Calu3 (cell line): ENCODE data around the gene RASD2. TPM values are rescaled to one million over a fixed set of nuclear protein-coding genes. Genes with fewer than 3 reads are reported as not detected.
A peak's percentile ranks its signal among the peaks of the same experiment; 100 is the strongest.

ENCODE experiments used
- BruUV-seq: library from RNA; stranded (reverse); fragments of 400-500 nt; replicated peaks from 2 replicates; lab custom pipeline; 2021; lab: Mats Ljungman, UMichigan
- CTCF ChIA-PET: fragments of 300-600 bp; sonication (Branson Sonifier 250); formaldehyde crosslinking; loops from one replicate; lab custom pipeline; 2022; ENCODE audit warnings: antibody characterized with exemption; lab: Charles Lee
- DNase-seq: peaks from one replicate; pipeline ENCODE4 v3.0.0; 2022
- H3K27ac Mint-ChIP-seq: one replicate; pipeline ENCODE4 v1.8.0; 2022; ENCODE audit warnings: mixed read lengths; ENCODE audit not compliant: unreplicated experiment
- H3K27me3 Mint-ChIP-seq: one replicate; pipeline ENCODE4 v1.8.0; 2022; ENCODE audit warnings: mixed read lengths; ENCODE audit not compliant: unreplicated experiment
- H3K36me3 Mint-ChIP-seq: one replicate; pipeline ENCODE4 v1.8.0; 2022; ENCODE audit warnings: mild to moderate bottlenecking, moderate library complexity, mixed read lengths; ENCODE audit not compliant: insufficient read depth, unreplicated experiment
- H3K4me1 Mint-ChIP-seq: one replicate; pipeline ENCODE4 v1.8.0; 2022; ENCODE audit warnings: mild to moderate bottlenecking, low read depth, mixed read lengths; ENCODE audit not compliant: unreplicated experiment
- H3K4me3 Mint-ChIP-seq: one replicate; pipeline ENCODE4 v1.8.0; 2022; ENCODE audit warnings: mild to moderate bottlenecking, low read depth, moderate library complexity, mixed read lengths; ENCODE audit not compliant: unreplicated experiment
- H3K9me3 Mint-ChIP-seq: one replicate; pipeline ENCODE4 v1.8.0; 2022; ENCODE audit warnings: low read depth, mixed read lengths; ENCODE audit not compliant: unreplicated experiment
- intact Hi-C: fragments of 100-400 bp; cut with micrococcal nuclease; formaldehyde crosslinking; loops from one replicate; pipeline ENCODE4 v1.10.0; 2022; ENCODE audit not compliant: unreplicated experiment
- total RNA-seq: library from RNA; stranded (reverse); gene quantifications from 2 replicates; pipeline ENCODE4 v1.2.3, GENCODE V29; 2022
- TF ChIP-seq, protein P1 (sequence below): fragments of 200-600 bp; IDR thresholded peaks from one replicate; pipeline ENCODE4 v1.8.0; 2022; ENCODE audit warnings: antibody characterized with exemption; ENCODE audit not compliant: unreplicated experiment

Gene RASD2
- total RNA-seq, 1 experiment from 2014 or later: 0.14 TPM

DNA sequence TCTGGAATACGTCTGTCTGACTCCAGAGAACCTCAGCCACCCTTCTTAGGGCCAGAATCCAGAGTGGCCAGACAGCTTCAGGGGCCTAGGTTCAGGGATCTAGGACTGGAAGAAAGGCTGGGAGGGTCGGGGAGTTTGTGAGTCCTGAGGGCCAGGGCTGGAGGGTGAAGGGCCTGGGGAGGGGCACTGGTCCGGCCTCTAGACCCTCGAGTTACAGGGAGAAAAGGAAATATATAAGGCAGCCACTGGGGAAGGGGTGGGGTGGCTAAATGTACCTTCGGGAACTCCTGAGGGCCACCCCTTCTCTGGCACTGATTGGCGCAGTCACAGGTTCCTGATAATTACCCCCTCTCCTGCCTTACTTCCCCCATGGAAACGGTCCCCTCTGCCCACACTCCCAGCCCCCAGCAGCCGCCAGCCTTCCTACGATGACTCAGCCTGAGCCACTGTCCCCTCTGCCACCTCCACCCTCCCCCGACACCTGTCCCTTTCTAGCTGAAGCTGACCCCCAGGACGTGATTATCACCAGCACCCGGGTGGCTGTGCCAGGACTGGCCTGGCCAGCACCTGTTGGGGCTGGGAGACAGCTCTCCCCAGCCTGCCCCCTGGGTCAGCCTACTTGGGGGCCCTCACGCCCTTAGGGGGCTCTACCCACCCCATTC lies 50.1 kb downstream of the RASD2 start:
- no peaks in the 10 kb centered on the region for H3K27me3 Mint-ChIP-seq
- H3K27ac Mint-ChIP-seq: peak overlapping the region; percentile 87
- intact Hi-C loops: no loop called here
- BruUV-seq: no TSS peak
- H3K4me3 Mint-ChIP-seq: no peak overlapping the region
- H3K9me3 Mint-ChIP-seq: no peaks in the 10 kb centered on the region
- CTCF ChIA-PET: interaction anchor here (0.7 kb wide), 2 partner anchors 43 to 482 kb away, joined by 4 to 5 read pairs; no protein-coding TSS in a partner anchor
- DNase-seq: peak; percentile 66
- TF ChIP-seq, protein P1, sequence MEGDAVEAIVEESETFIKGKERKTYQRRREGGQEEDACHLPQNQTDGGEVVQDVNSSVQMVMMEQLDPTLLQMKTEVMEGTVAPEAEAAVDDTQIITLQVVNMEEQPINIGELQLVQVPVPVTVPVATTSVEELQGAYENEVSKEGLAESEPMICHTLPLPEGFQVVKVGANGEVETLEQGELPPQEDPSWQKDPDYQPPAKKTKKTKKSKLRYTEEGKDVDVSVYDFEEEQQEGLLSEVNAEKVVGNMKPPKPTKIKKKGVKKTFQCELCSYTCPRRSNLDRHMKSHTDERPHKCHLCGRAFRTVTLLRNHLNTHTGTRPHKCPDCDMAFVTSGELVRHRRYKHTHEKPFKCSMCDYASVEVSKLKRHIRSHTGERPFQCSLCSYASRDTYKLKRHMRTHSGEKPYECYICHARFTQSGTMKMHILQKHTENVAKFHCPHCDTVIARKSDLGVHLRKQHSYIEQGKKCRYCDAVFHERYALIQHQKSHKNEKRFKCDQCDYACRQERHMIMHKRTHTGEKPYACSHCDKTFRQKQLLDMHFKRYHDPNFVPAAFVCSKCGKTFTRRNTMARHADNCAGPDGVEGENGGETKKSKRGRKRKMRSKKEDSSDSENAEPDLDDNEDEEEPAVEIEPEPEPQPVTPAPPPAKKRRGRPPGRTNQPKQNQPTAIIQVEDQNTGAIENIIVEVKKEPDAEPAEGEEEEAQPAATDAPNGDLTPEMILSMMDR: no peak
- H3K4me1 Mint-ChIP-seq: peaks cover 52% of the 10 kb centered on the region
- peaks cover 5% of the 10 kb centered on the region for H3K36me3 Mint-ChIP-seq

DNA sequence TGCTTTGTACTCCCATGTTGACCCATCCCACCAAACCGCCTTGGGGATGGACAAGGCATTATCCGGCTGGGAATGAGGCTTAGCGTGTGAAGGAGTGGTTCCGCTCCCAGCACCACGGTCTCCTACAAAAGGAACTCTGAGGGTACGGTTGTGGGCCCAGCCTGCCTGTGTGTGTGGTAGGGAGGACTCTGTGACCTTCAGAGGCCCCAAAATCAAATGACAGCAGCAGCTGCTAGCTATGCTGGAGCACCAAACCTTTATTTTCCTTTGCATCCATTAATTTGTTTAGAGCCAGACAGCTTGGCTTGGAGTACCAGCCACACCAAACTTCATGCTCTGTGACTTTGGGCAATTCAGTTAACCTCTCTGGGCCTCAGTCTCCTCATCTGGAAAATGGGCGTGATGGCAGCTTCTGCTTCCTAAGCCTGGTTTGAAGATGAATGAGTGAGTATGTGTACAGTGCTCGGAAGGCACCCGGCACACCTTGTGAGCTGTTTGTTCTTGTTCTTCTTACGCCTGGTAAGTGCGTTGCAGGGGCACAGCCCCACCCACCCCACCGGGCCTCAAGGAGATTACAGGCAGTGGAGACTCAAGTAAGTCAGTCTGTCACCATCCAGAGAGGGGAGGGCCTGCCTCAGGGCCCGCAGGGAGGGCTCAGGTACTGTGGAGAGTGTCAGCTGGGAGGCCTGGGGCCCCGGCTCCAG lies 51.2 kb downstream of the RASD2 start:
- DNase-seq: no peak
- CTCF ChIA-PET: no interaction called here
- Mint-ChIP-seq H3K9me3 (no peaks in the 10 kb centered on the region), H3K27ac (no peak overlapping the region), H3K4me1 (peaks cover 52% of the 10 kb centered on the region), H3K27me3 (no peaks in the 10 kb centered on the region), H3K4me3 (no peak overlapping the region), H3K36me3 (peaks cover 5% of the 10 kb centered on the region)
- TF ChIP-seq, protein P1: no peak
- intact Hi-C loops: no loop called here
- BruUV-seq: no TSS peak

DNA sequence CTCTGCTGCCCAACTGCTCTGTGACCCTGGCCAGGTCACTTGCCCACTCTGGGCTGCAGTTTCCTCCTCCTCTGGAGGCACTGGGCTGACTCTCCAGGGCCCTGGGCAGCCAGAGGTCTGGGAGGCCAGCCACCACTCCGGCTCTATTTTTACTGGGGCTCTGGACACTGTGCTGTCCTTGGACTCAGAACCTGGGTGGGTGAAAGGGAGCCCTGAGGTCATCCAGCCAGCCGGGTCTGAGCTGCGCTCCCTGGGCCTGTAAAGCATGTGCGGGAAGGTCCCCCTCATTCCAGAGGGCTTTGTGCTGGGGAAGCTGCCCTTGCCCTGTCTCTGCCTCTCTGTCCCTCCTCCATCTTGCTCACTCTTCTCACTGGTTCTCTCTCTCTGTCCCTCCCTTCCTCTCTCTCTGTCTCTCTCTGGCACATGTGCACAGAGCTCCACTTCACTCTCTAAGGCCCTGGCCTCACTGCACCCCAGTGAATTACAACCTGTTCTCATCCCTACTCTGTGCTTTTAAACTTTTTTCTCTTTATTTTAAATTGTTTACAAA lies 51.9 kb downstream of the RASD2 start:
- CTCF ChIA-PET: no interaction called here
- intact Hi-C loops: no loop called here
- TF ChIP-seq, protein P1: no peak

DNA sequence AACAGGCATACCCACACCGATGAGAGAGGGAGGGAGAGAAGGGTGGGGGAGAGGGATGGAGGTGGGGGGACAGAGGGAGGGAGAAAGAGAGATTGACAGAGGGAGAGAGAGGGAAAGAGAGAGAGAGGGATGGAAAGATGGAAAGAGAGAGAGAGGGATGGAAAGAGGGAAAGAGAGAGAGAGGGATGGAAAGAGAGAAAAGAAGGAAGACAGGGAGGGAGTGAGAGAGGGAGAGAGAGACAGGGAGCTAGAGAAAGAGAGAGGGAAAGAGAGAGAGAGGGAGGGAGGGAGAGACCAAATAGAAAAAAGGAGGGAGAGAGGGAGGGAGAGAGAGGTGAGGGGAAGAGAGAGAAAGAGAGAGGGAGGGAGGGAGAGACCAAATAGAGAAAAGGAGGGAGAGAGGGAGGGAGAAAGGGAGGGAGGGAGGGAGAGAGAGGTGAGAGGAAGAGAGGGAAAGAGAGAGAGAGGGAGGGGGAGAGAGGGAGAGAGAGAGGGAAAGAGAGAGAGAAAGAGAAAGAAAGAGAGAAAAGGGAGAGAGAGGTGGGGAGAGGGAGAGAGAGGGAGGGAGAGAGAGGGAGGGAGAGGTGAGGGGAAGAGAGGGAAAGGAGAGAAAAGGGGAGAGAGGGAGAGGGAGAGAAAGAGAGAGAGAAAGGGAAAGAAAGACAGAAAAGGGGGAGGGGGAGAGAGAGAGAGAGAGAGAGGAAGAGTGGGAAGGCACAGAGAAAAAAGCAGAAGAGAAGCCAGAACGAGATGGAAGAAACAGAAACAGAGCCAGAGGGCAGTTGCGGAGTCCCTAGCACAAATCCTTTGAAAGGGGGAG lies 52.6 kb downstream of the RASD2 start:
- H3K4me1 Mint-ChIP-seq: peaks cover 51% of the 10 kb centered on the region
- TF ChIP-seq, protein P1: no peak

More for the DNA sequence above, 51.9 kb downstream of the RASD2 start:
- Mint-ChIP-seq H3K4me1 (peaks cover 52% of the 10 kb centered on the region), H3K27me3 (no peaks in the 10 kb centered on the region), H3K4me3 (no peak overlapping the region), H3K9me3 (no peaks in the 10 kb centered on the region), H3K36me3 (peaks cover 5% of the 10 kb centered on the region), H3K27ac (peak overlapping the region; percentile 74)
- no peak for DNase-seq
- no TSS peak for BruUV-seq

More for the DNA sequence above, 52.6 kb downstream of the RASD2 start:
- Mint-ChIP-seq H3K4me3 (no peak overlapping the region), H3K36me3 (peaks cover 5% of the 10 kb centered on the region), H3K9me3 (no peaks in the 10 kb centered on the region), H3K27ac (peak overlapping the region; percentile 74), H3K27me3 (no peaks in the 10 kb centered on the region)
- CTCF ChIA-PET: interaction anchor here (0.7 kb wide), 1 partner anchor 367 kb away, joined by 3 read pairs; no protein-coding TSS in a partner anchor
- no peak for DNase-seq
- BruUV-seq: no TSS peak
- intact Hi-C loops: no loop called here
